Measurements from ENCODE around the gene IFNG-AS1.

GRCh38 chr12:68031174-68031573 is 41.9 kb downstream of the IFNG-AS1 start:
- TF ChIP-seq, protein P1, sequence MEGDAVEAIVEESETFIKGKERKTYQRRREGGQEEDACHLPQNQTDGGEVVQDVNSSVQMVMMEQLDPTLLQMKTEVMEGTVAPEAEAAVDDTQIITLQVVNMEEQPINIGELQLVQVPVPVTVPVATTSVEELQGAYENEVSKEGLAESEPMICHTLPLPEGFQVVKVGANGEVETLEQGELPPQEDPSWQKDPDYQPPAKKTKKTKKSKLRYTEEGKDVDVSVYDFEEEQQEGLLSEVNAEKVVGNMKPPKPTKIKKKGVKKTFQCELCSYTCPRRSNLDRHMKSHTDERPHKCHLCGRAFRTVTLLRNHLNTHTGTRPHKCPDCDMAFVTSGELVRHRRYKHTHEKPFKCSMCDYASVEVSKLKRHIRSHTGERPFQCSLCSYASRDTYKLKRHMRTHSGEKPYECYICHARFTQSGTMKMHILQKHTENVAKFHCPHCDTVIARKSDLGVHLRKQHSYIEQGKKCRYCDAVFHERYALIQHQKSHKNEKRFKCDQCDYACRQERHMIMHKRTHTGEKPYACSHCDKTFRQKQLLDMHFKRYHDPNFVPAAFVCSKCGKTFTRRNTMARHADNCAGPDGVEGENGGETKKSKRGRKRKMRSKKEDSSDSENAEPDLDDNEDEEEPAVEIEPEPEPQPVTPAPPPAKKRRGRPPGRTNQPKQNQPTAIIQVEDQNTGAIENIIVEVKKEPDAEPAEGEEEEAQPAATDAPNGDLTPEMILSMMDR (IDR thresholded peaks at IDR 0.05), result no peak
- no peak for TF ChIP-seq POLR2A (IDR thresholded peaks at IDR 0.05)
